NK-92 (cell line): ENCODE data around the gene NPDC1.
"Not testable (repeated sequence)": the region's sequence is repeated elsewhere in the genome, so short reads cannot be mapped to it uniquely, and the experiment has no call there.

Experiments
- DNase-seq: peaks from one replicate; lab custom pipeline; 2025; ENCODE audit not compliant: unreplicated experiment; lab: John Stamatoyannopoulos, UW

Gene NPDC1

DNA sequence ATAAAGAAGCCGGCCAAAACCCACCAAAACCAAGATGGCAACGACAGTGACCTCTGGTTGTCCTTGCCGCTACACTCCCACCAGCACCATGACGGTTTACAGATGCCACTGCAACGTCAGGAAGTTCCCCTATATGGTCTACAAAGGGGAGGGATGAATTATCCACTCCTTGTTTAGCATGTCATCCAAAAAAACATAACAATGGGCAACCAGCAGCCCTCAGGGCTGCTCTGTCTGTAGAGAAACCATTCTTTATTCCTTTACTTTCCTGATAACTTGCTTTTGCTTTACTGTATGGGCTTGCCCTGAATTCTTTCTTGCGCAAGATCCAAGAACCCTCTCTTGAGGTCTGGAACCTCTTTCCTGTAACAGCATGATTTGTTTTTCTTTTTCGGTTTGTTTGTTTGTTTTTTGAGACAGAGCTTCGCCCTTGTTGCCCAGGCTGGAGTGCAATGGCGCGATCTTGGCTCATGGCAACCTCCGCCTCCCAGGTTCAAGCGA is 29.3 kb upstream of the NPDC1 start:
- no peak for DNase-seq

GRCh38 chr9:137074657-137075274 is 28.8 kb upstream of the NPDC1 start:
- DNase-seq, result no peak

DNA sequence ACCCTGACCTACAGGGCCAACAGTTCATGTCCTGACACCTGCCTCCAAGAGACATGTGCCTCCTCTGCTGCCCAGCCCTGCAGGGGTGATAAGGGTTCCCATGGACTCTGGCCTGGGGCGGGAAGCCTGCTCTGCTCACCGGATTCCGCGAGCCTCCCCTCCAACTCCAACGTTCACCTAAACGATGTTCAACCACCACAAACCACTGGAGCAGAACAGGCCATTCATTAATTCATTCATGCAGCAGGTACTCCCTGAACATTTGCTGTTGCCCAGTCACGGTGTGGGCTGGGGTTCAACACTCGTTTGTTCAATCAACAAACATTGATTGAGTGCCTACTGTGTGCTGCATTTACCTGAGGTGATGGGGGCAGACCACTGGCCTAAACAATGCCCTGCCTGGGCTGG is 28.0 kb upstream of the NPDC1 start:
- DNase-seq, result no peak

GRCh38 chr9:137071282-137071681 is 25.3 kb upstream of the NPDC1 start:
- no peak for DNase-seq

- no peak for DNase-seq
These were observed 24.9 kb upstream of the NPDC1 start for GRCh38 chr9:137070906-137071275.

DNA sequence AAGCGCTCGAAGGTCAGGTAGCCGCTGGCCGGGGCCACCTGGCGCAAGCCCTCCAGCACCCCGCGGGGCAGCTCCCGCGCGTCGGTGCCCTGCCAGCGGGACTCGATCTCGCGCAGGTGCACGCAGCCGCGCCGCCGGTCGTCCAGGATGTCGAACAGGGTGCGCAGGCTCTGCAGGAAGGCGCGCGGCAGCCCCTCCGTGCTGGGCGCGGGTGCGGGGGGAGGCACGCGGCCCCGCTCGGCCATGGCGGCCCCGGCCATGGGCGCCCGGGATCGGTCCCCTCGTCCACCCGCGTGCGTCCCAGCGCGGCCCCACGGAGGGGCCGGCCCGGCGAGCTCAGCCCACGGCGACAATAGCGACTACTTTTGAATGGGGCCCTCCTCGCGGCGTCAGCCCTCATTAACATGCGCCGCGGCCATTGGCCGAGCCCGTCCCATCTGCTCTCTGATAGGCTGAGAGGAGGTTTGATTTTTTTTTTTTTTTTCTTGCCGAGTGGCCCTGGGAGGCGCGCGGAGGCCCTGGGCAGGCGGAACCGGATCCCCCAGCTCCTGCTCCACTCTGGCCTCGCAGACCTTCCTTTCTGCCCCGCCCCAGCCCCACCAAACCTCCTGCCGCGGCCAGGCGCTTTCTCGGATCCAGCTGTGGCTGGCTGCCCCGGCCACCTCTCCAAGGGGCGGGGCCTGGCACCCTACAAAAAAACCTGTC is 24.4 kb upstream of the NPDC1 start, which contains the start of gene SAPCD2:
Gene SAPCD2 (minus strand): TSS at position 357 of the 705 bp plus-strand sequence. CDS start 97 bp downstream, at position 260.
- peak; percentile 24 for DNase-seq

- no peak for DNase-seq
These were observed 23.6 kb upstream of the NPDC1 start for GRCh38 chr9:137069508-137070091.

GRCh38 chr9:137068539-137069507 is 22.8 kb upstream of the NPDC1 start:
- DNase-seq, result no peak

DNA sequence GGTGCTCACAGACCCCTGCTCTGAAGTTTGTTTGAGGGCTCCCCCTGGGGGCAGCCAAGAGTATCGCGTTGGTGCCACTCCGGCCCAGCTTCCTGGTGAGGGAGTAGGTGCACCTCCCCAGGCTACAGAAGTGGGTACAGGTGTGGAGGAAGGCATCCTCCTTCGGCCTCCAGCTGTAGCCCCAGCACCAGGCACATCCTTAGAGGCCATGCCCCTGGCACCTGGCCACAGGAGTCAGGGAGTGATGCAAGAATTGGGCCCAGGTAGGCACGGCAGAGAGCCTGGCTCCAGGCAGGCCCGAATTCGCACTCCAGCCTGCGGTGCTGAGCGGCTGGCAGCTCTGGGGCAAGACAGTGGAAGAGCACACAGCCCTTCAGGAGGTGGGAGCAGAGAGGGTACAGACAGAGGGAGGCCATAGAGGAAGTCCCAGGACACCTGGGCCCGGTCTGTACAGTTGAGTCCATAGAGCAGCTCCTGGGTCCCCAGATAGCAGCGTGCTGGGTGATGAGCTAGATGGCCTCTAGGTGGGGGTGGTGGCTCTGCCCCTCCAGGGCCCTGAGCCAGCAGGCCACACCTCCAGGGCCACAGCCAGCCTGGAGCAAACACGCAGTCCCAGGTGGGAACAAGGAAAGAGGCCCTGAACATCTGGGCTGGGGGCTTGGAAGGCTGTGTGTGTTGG is 22.0 kb upstream of the NPDC1 start:
- DNase-seq, result no peak

DNA sequence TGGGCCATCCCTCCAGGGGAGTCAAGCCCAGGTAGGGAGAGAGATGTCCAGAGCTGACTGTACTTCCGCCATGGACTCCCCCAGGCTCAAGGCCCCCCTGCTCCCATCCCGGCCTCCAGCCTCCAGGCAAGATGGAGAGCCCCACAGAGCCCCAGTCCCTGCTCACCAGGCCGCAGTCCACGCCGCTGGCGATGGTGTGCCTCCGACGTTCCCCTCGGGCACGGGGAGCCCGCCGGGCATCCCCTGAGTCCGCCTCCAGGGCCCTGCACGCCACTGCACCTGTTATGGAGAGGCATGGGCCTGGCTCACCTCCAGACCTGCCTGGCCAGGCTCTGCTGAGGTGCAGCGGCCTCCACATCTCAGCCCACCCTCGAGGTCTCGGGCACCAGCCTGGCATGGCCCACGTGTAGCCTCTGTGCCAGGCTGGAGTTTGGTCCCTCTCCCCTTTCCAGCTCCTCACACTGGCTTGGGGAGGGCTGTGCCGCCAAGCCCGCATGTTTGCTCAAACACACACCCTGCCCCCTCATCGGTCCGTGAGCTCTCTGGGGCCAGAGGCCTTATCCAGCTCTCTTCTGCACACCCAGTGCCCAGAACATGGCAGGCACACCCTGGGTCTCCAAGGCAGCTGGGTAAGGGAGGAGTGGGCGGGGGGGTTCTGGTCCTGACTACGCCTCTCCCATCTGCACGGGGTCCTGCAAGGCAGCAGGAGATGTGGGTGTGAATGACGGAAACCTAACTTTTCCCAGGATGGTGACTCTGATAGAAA is 20.3 kb upstream of the NPDC1 start:
- DNase-seq, result no peak

GRCh38 chr9:137065336-137065967 is 19.5 kb upstream of the NPDC1 start:
- no peak for DNase-seq

- no peak for DNase-seq
These were observed 18.8 kb upstream of the NPDC1 start for GRCh38 chr9:137064880-137065164.

DNA sequence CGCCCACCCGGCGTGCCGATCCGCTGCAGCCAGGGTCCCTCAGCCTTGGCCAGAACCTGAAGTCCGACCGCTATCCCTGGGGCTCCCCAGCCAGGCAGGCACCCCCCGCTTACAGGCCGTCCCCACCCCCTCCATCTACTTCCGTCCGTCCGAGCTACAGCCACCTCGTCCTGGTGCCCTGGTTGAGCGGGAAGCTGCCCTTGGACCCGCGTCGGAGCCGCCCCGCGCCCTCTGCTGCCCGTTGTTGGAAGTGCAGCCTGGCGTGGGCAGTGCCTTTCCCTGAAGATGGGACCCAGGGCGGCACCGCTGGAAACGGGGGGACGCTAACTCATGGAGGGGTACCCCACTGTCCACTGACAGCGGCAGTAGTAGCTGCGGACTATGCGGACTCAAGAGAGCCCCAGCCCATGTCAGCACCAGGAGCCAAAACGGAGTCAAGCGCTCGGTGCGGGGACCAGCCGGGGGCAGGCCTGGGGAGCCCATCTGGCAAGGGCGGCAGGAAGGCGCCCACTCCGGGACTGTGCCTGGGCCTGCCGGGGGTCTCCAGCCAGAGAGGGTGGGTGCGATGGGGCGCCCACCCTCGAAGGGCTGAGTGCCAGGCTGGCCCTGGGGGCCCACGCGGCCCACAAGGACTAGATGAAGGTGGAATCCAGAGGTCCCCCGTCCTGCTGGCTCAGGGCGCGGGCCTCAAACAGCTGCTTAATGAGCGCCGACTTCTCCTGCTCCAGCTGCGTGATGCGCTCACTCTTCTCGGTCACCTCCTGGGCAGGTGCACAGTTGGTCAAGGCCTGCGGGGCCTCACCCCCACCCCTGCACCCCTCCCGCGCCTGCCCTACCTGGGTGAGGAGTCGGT is 18.3 kb upstream of the NPDC1 start:
- DNase-seq, result no peak

DNA sequence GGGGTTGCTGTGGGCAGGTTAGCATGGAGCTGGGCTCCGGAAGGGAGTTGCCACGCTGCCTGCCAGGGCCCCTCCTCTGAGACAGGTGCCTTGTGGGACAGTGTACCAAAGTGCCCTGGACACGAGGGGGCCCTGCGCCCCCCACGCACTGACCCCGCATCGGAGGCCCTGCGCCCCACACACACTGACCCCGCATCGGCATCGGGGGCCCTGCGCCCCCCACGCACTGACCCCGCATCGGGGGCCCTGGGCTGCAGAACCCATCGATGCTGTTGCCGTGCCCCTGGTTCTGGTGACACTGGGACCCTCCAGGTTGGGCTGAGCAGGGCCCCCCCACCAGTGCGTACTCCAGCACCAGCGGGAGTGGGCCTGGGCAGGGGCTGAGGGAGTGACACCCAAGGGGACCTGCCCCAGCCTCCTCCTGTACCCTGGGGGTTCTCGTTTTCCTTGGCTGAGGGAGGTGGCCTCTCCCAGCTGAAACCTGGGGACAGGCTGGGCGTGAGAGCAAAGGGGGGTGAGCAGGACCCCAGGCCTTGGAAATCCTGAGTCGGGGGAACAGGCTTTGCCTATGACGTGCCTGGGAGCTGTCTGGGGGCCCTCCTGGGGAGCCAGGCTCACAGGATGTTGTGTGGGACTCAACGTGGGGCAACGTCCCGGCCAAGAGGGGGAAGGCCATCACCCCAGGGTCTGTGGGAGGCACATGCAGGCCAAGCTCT is 17.5 kb upstream of the NPDC1 start:
- no peak for DNase-seq

GRCh38 chr9:137062798-137063197 is 16.8 kb upstream of the NPDC1 start:
- DNase-seq, result not testable (repeated sequence)

DNA sequence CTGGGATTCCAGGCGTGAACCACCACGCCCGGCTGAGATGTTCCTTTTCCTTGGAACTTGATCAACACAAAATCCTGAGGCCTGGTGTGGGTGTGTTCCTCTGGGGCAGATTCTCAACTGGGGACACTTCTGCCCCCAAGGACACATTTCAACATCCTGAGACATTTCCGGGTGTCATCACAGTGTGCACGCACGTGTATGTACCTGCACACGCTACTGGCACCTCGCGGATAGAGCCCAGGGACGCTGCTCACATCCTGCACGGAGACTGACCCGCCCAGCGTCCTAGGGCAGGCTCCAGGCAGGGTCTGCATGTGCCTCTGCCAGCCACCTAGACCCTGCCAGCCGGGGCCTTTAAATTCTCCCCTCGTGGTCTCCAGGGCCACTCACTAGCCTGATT is 16.4 kb upstream of the NPDC1 start:
- DNase-seq, result no peak

GRCh38 chr9:137058521-137059234 is 12.7 kb upstream of the NPDC1 start:
- no peak for DNase-seq
